ENCODE results near the gene WASL. TPM values are rescaled to one million over a fixed set of nuclear protein-coding genes. Genes with fewer than 3 reads are reported as not detected.

Gene WASL
- total RNA-seq, 1 donor from 2014 or later: 36.0 TPM

- no peak overlapping the region for H3K4me3 ChIP-seq (ENCODE audit: insufficient read depth, low read depth, low read length)
- no peak overlapping the region for H3K4me2 ChIP-seq (ENCODE audit: low read length)
- TF ChIP-seq EZH2 (IDR thresholded peaks at IDR 0.05; ENCODE audit: insufficient read depth, low read length) (no peak), CTCF (IDR thresholded peaks at IDR 0.05; ENCODE audit: insufficient read depth, low read depth, low read length) (no peak)
- H4K20me1 ChIP-seq (ENCODE audit: insufficient read depth, low read length): no peaks in the 10 kb centered on the region
- Mint-ChIP-seq H3K4me3 (ENCODE audit: unreplicated experiment) (no peak overlapping the region), H3K36me3 (ENCODE audit: low read depth, unreplicated experiment) (no peaks in the 10 kb centered on the region), H3K9me3 (ENCODE audit: unreplicated experiment) (no peaks in the 10 kb centered on the region), H3K27ac (ENCODE audit: unreplicated experiment) (no peak overlapping the region), H3K4me1 (ENCODE audit: low read depth, unreplicated experiment) (no peaks in the 10 kb centered on the region), H3K27me3 (ENCODE audit: low read depth, unreplicated experiment) (peaks cover 3% of the 10 kb centered on the region)
- H3K4me1 ChIP-seq (ENCODE audit: insufficient read depth, low read length): no peaks in the 10 kb centered on the region
- peaks cover 2% of the 10 kb centered on the region for H3K9me3 ChIP-seq (ENCODE audit: insufficient read depth, low read depth, low read length)
- no peak for FAIRE-seq
- no peaks in the 10 kb centered on the region for H3K36me3 ChIP-seq (ENCODE audit: insufficient read depth, low read length)
- no peak overlapping the region for H3K27ac ChIP-seq (ENCODE audit: low read depth, low read length)
- no peak for DNase-seq (ENCODE audit: low read depth)
- no peak overlapping the region for H2AFZ ChIP-seq (ENCODE audit: low read depth, low read length)
- peaks cover 5% of the 10 kb centered on the region for H3K27me3 ChIP-seq (ENCODE audit: insufficient read depth, low read length)
- no peak overlapping the region for H3K9ac ChIP-seq (ENCODE audit: low read length)
- H3K79me2 ChIP-seq (ENCODE audit: insufficient read depth, low read length): no peaks in the 10 kb centered on the region
These were observed 91.5 kb downstream of the WASL start for GRCh38 chr7:123657304-123657685.

- DNase-seq (ENCODE audit: low read depth) (no peak), FAIRE-seq (no peak)
- peaks cover 2% of the 10 kb centered on the region for H3K27me3 Mint-ChIP-seq (ENCODE audit: low read depth, unreplicated experiment)
- H3K9ac ChIP-seq (ENCODE audit: low read length): no peak overlapping the region
- H3K9me3 ChIP-seq (ENCODE audit: insufficient read depth, low read depth, low read length): no peaks in the 10 kb centered on the region
- H3K36me3 ChIP-seq (ENCODE audit: insufficient read depth, low read length): no peaks in the 10 kb centered on the region
- H3K4me3 ChIP-seq (ENCODE audit: insufficient read depth, low read depth, low read length): no peak overlapping the region
- no peak overlapping the region for H3K4me2 ChIP-seq (ENCODE audit: low read length)
- no peak overlapping the region for H2AFZ ChIP-seq (ENCODE audit: low read depth, low read length)
- H3K4me1 Mint-ChIP-seq (ENCODE audit: low read depth, unreplicated experiment): no peaks in the 10 kb centered on the region
- TF ChIP-seq CTCF (IDR thresholded peaks at IDR 0.05; ENCODE audit: insufficient read depth, low read depth, low read length) (no peak), EZH2 (IDR thresholded peaks at IDR 0.05; ENCODE audit: insufficient read depth, low read length) (no peak)
- H3K9me3 Mint-ChIP-seq (ENCODE audit: unreplicated experiment): no peaks in the 10 kb centered on the region
- peaks cover 5% of the 10 kb centered on the region for H3K27me3 ChIP-seq (ENCODE audit: insufficient read depth, low read length)
- H3K27ac Mint-ChIP-seq (ENCODE audit: unreplicated experiment): no peak overlapping the region
- H3K27ac ChIP-seq (ENCODE audit: low read depth, low read length): no peak overlapping the region
- H3K36me3 Mint-ChIP-seq (ENCODE audit: low read depth, unreplicated experiment): no peaks in the 10 kb centered on the region
- no peaks in the 10 kb centered on the region for H3K4me1 ChIP-seq (ENCODE audit: insufficient read depth, low read length)
- no peaks in the 10 kb centered on the region for H4K20me1 ChIP-seq (ENCODE audit: insufficient read depth, low read length)
- H3K4me3 Mint-ChIP-seq (ENCODE audit: unreplicated experiment): no peak overlapping the region
- no peaks in the 10 kb centered on the region for H3K79me2 ChIP-seq (ENCODE audit: insufficient read depth, low read length)
These were observed 92.1 kb downstream of the WASL start for GRCh38 chr7:123656544-123657303.

- H3K4me1 Mint-ChIP-seq (ENCODE audit: low read depth, unreplicated experiment): no peaks in the 10 kb centered on the region
These were observed 93.2 kb downstream of the WASL start, which contains the start of gene LMOD2 for GRCh38 chr7:123655614-123656013. LMOD2 (plus strand) TSS chr7:123655866; CDS start chr7:123655964, 98 bp downstream.

More at GRCh38 chr7:123655614-123656013, 93.2 kb downstream of the WASL start, which contains the start of gene LMOD2:
- Mint-ChIP-seq H3K36me3 (ENCODE audit: low read depth, unreplicated experiment) (no peaks in the 10 kb centered on the region), H3K9me3 (ENCODE audit: unreplicated experiment) (no peaks in the 10 kb centered on the region), H3K27ac (ENCODE audit: unreplicated experiment) (no peak within 1 kb of the TSS), H3K27me3 (ENCODE audit: low read depth, unreplicated experiment) (no peaks in the 10 kb centered on the region), H3K4me3 (ENCODE audit: unreplicated experiment) (no peak within 1 kb of the TSS)
- Histone ChIP-seq H3K9me3 (ENCODE audit: insufficient read depth, low read depth, low read length) (no peaks in the 10 kb centered on the region), H4K20me1 (ENCODE audit: insufficient read depth, low read length) (no peaks in the 10 kb centered on the region), H3K4me3 (ENCODE audit: insufficient read depth, low read depth, low read length) (no peak within 1 kb of the TSS), H3K4me2 (ENCODE audit: low read length) (no peak within 1 kb of the TSS), H2AFZ (ENCODE audit: low read depth, low read length) (no peak within 1 kb of the TSS), H3K79me2 (ENCODE audit: insufficient read depth, low read length) (no peaks in the 10 kb centered on the region), H3K4me1 (ENCODE audit: insufficient read depth, low read length) (no peaks in the 10 kb centered on the region), H3K9ac (ENCODE audit: low read length) (no peak within 1 kb of the TSS), H3K27me3 (ENCODE audit: insufficient read depth, low read length) (peaks cover 3% of the 10 kb centered on the region), H3K27ac (ENCODE audit: low read depth, low read length) (no peak within 1 kb of the TSS), H3K36me3 (ENCODE audit: insufficient read depth, low read length) (no peaks in the 10 kb centered on the region)
- FAIRE-seq (no peak), DNase-seq (ENCODE audit: low read depth) (no peak)
- TF ChIP-seq CTCF (IDR thresholded peaks at IDR 0.05; ENCODE audit: insufficient read depth, low read depth, low read length): no peak

Data from astrocyte (in vitro differentiated cells and primary cell).